GM18505 (cell line): Measurements from ENCODE around the gene SERPINI1.

Experiments
- ATAC-seq: cut with Tn5 transposase; IDR thresholded peaks from one replicate; pipeline ENCODE4 v1.9.1; 2021; ENCODE audit not compliant: unreplicated experiment
- POLR2A ChIP-seq: IDR thresholded peaks from 4 replicates; pipeline ENCODE4 v1.6.1; 2011; ENCODE audit warnings: borderline replicate concordance; ENCODE audit not compliant: insufficient read depth, insufficient read length; ENCODE audit errors: extremely low read depth

Gene SERPINI1, protein sequence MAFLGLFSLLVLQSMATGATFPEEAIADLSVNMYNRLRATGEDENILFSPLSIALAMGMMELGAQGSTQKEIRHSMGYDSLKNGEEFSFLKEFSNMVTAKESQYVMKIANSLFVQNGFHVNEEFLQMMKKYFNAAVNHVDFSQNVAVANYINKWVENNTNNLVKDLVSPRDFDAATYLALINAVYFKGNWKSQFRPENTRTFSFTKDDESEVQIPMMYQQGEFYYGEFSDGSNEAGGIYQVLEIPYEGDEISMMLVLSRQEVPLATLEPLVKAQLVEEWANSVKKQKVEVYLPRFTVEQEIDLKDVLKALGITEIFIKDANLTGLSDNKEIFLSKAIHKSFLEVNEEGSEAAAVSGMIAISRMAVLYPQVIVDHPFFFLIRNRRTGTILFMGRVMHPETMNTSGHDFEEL

GRCh38 chr3:167735233-167736138 lies at the start of gene SERPINI1:
SERPINI1 (plus strand) TSS chr3:167735721; CDS start chr3:167789129, 53,408 bp downstream.
- TF ChIP-seq POLR2A: peak; percentile 82

DNA sequence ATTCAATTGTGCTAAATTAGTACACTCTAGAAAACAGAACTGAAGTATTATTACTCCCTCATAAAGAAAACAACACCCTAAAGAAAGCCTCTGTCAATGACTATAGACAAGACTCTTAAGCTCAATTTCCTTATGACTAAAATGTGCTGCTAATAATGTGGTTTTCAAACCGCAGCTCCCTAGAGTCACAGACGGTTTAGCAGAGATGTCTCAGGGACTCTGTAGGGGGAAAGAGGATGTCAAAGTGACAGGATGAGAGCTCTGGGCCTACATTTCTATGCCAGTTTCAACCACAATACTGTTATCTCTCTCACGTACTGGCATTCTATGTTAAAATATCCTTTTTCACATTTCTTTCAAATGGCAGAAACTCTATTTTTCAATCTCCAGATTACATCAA lies 44.2 kb upstream of the SERPINI1 start:
- peak; percentile 100 for ATAC-seq

More at GRCh38 chr3:167735233-167736138, at the start of gene SERPINI1:
- peak; percentile 54 for ATAC-seq

DNA sequence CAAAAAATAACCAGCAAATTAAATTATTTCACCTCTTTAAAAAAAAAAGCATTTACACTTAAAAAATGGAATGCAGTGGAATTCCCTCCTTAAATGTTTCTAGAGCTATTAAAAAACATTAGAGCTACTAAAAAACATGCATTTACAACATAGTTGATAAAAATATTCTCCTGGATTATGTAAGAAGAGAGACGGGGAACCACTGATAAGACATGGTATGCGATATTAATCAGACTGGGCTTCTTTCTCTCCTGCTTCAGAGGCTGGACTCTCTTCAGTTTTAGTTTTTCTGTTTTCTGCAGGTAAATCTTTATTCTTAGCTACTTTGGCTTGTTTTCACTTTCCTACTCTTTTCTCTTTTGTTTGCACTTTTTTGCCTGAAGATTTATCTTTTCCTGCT lies 41.4 kb upstream of the SERPINI1 start:
- ATAC-seq: no peak
- no peak for TF ChIP-seq POLR2A

More for the DNA sequence above, 44.2 kb upstream of the SERPINI1 start:
- no peak for TF ChIP-seq POLR2A

GRCh38 chr3:167700046-167700445 lies 35.5 kb upstream of the SERPINI1 start:
- no peak for TF ChIP-seq POLR2A
- ATAC-seq: no peak

DNA sequence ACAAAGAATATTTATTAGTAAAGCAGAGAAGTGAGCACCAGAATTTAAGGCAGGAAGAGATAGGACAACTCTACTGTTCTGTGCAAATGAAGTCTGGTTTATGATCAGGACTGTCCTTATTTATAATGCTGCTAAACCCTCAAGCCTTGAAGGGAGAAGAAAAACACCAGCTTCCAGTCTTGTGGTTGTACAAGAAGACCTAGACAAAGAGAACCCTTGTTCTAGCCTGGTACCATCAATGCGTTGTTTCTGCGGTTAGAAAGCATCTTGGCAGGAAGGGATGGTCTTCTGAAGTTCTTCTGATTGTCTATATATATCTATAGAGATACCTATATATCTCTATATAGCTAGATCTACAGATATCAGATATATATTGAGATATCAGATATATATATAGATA lies 34.6 kb upstream of the SERPINI1 start:
- no peak for ATAC-seq

DNA sequence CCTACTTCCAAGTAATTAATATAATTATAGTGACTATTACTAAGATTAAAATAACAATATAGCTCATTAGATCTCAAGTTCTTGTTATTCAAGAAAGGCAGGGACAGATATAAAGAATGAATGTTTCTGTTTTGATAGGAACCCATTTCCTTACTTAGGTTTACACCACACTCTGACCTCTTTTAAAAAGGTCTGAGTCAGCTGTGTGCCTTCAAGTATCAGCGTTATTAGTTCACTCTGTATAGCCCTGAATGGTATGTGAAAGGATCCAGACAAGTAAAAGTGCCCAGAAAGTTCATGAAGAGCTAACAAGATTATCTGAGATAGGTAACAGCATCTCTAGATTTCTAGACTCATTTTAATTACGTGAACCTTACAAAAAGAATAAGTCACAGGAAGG lies 29.7 kb upstream of the SERPINI1 start:
- ATAC-seq: no peak
- no peak for TF ChIP-seq POLR2A

More for the DNA sequence above, 34.6 kb upstream of the SERPINI1 start:
- no peak for TF ChIP-seq POLR2A

DNA sequence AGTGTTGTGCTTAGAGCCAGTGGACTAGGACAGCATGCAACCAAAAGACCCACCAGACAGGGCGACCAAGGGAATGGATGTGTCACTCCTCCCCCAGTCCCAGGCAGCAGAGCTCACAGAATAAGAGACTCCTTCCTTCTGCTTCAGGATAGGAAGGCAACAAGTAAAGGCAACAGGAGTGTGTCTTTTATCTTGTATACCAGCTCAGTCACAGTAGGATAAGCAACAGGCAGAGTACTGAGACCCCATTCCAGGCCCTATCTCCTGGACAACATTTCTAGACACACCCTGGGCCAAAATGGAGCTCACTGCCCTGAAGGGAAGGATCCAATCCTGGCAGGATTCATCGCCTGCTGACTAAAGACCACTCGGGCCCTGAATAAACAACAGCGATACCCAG lies 25.8 kb upstream of the SERPINI1 start:
- no peak for ATAC-seq
- no peak for TF ChIP-seq POLR2A

DNA sequence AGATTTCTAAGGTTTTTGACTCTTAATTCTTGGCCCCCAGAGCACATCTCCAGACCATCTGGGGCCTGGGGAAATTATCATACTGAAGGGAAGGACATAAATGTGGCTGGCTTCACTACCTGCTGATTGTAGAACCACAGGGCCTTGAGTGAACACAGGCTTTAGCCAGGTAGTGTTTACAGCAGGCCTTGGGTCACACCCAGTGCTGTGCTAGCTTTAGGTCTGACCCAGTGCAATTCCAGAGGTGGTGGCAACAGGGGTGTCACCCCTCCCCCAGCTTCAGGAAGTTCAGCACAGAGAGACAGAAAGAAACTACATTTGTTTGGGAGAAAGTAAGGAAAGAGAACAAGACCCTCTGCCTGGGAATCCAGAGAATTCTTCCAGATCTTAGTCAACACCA lies 25.0 kb upstream of the SERPINI1 start:
- ATAC-seq: no peak
- TF ChIP-seq POLR2A: no peak

- TF ChIP-seq POLR2A: no peak
- ATAC-seq: no peak
Measured at GRCh38 chr3:167711439-167711838, 24.1 kb upstream of the SERPINI1 start.

- no peak for ATAC-seq
- TF ChIP-seq POLR2A: no peak
Measured at GRCh38 chr3:167712445-167712844, 23.1 kb upstream of the SERPINI1 start.

DNA sequence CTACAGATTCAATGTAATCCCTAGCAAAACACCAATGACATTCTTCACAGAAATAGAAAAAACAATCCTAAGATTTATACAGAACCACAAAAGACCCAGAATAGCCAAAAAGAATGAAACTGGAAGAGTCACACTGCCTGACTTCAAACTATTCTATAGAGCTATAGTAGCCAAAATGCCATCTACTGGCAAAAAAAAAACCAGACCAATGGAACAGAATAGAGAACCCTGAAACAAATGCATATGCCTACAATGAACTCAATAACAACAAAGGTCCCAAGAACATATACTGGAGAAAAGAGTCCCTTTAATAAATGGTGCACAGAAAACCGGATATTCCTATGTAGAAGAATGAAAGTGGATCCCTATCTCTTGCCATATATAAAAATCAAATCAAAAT lies 20.6 kb upstream of the SERPINI1 start:
- no peak for ATAC-seq
- TF ChIP-seq POLR2A: no peak

- no peak for ATAC-seq
- TF ChIP-seq POLR2A: no peak
Measured at GRCh38 chr3:167716920-167717319, 18.6 kb upstream of the SERPINI1 start.

GRCh38 chr3:167718582-167718981 lies 16.9 kb upstream of the SERPINI1 start:
- no peak for TF ChIP-seq POLR2A
- ATAC-seq: no peak
